Neuronal stem cell (in vitro differentiated cells): ENCODE results near the gene MAP3K15.

Experiments used
- DNase-seq: peaks from one replicate; pipeline ENCODE4 v3.0.0-alpha.2; 2013; ENCODE audit warnings: low spot score
- H2AFZ ChIP-seq: one replicate; pipeline ENCODE4 v1.6.1; 2013; ENCODE audit warnings: mild to moderate bottlenecking, low read length, inconsistent platforms
- H2AK5ac ChIP-seq: 2 replicates; pipeline ENCODE4 v1.6.1; 2013; ENCODE audit warnings: low read depth, mild to moderate bottlenecking, inconsistent platforms, low read length, moderate library complexity, mixed read lengths
- H2BK120ac ChIP-seq: 2 replicates; pipeline ENCODE4 v1.6.1; 2013; ENCODE audit warnings: low read depth, mild to moderate bottlenecking, inconsistent platforms, low read length, moderate library complexity, mixed read lengths
- H2BK12ac ChIP-seq: one replicate; pipeline ENCODE4 v1.6.1; 2013; ENCODE audit warnings: low read length, inconsistent platforms
- H2BK15ac ChIP-seq: 2 replicates; pipeline ENCODE4 v1.6.1; 2013; ENCODE audit warnings: mild to moderate bottlenecking, low read length, inconsistent platforms, mixed read lengths
- H2BK5ac ChIP-seq: one replicate; pipeline ENCODE4 v1.6.1; 2013; ENCODE audit warnings: inconsistent platforms, mild to moderate bottlenecking, low read length, moderate library complexity
- H3K14ac ChIP-seq: one replicate; pipeline ENCODE4 v1.6.1; 2013; ENCODE audit warnings: low read length, inconsistent platforms
- H3K18ac ChIP-seq: 2 replicates; pipeline ENCODE4 v1.6.1; 2013; ENCODE audit warnings: low read length, inconsistent platforms
- H3K23ac ChIP-seq: 2 replicates; pipeline ENCODE4 v1.6.1; 2013; ENCODE audit warnings: low read depth, mild to moderate bottlenecking, mixed read lengths, low read length, inconsistent platforms; ENCODE audit not compliant: poor library complexity
- H3K27ac ChIP-seq: replicated peaks from 3 replicates; pipeline ENCODE4 v1.5.1; 2013; ENCODE audit warnings: low read length, inconsistent platforms
- H3K27me3 ChIP-seq, 3 experiments: 2 replicates each; pipeline ENCODE4 v1.6.1; 2013; ENCODE audit warnings: low read length in 3 of 3, mild to moderate bottlenecking in 2 of 3, inconsistent platforms in 1 of 3, low read depth in 1 of 3, mixed read lengths in 1 of 3, moderate library complexity in 1 of 3; ENCODE audit not compliant: control insufficient read depth in 3 of 3, insufficient read depth in 3 of 3
- H3K36me3 ChIP-seq, 2 donors: replicated peaks in 1 of 2; 2 replicates each; pipeline ENCODE4 v1.6.1; 2013; ENCODE audit warnings: low read length in 2 of 2; ENCODE audit not compliant: control insufficient read depth in 2 of 2, insufficient read depth in 2 of 2
- H3K4ac ChIP-seq: 2 replicates; pipeline ENCODE4 v1.6.1; 2013; ENCODE audit warnings: inconsistent platforms, mild to moderate bottlenecking, low read length, moderate library complexity
- H3K4me1 ChIP-seq, 2 donors: 1 replicate in 1 of 2; 2 replicates in 1 of 2; pipeline ENCODE4 v1.6.1; 2013; ENCODE audit warnings: low read length in 2 of 2, low read depth in 1 of 2; ENCODE audit not compliant: control insufficient read depth in 2 of 2, insufficient read depth in 1 of 2
- H3K4me2 ChIP-seq: one replicate; pipeline ENCODE4 v1.6.1; 2013; ENCODE audit warnings: mild to moderate bottlenecking, low read length, inconsistent platforms; ENCODE audit not compliant: insufficient read depth, poor library complexity, severe bottlenecking
- H3K4me3 ChIP-seq, 2 donors: 2 replicates each; pipeline ENCODE4 v1.5.1; 2013; ENCODE audit warnings: low read length in 2 of 2, mild to moderate bottlenecking in 2 of 2, inconsistent platforms in 1 of 2, moderate library complexity in 1 of 2
- H3K79me1 ChIP-seq: one replicate; pipeline ENCODE4 v1.6.1; 2013; ENCODE audit warnings: low read depth, mild to moderate bottlenecking, inconsistent platforms, low read length, moderate library complexity
- H3K9ac ChIP-seq: one replicate; pipeline ENCODE4 v1.6.1; 2013; ENCODE audit warnings: mild to moderate bottlenecking, low read depth, low read length, inconsistent platforms; ENCODE audit not compliant: poor library complexity
- H3K9me3 ChIP-seq, 2 donors: replicated peaks in 1 of 2; 2 replicates each; pipeline versions ENCODE3 to v1.6.1; 2013; ENCODE audit warnings: low read length in 2 of 2, mild to moderate bottlenecking in 2 of 2, inconsistent platforms in 1 of 2, low read depth in 1 of 2, mixed read lengths in 1 of 2, moderate library complexity in 1 of 2; ENCODE audit not compliant: control insufficient read depth in 2 of 2, insufficient read depth in 1 of 2
- H4K8ac ChIP-seq: one replicate; pipeline ENCODE4 v1.6.1; 2013; ENCODE audit warnings: low read depth, mild to moderate bottlenecking, inconsistent platforms, low read length, moderate library complexity
- H4K91ac ChIP-seq: one replicate; pipeline ENCODE4 v1.6.1; 2013; ENCODE audit warnings: low read length, low read depth, mild to moderate bottlenecking, inconsistent platforms; ENCODE audit not compliant: poor library complexity
- WGBS, 2 donors: extraction: QIAGEN DNeasy Blood & Tissue Kit; methylation state at CpG; one replicate each; pipeline ENCODE4 v1.1.7; 2013; ENCODE audit warnings: missing lambda C conversion rate in 2 of 2, mixed read lengths in 1 of 2; ENCODE audit not compliant: insufficient read length in 2 of 2, insufficient replicate concordance in 1 of 2; ENCODE audit errors: extremely low coverage in 2 of 2; 5-methylcytosine and 5-hydroxymethylcytosine counted together

MAP3K15 gene

DNA sequence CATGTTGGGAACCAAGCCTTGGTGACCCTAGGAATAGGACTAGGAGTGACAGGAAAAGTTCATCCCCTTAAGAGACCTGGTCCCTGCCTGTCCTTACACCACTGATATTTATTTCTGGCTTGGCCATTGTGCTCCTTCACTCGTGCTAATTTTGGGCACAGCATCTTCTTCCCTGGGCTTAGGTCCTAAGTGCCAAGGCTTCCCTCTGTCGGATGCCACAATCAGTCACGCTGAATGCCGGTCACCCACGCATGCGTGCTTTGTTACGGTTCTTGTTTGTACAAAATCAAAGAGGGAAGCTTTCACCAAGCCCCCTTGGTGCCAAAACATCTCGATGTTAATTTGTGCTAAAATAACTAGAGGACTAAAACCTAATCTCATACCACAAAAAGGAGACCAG, 17.4 kb upstream of the MAP3K15 start:
- Histone ChIP-seq H3K4me3 (no peak overlapping the region), H3K4ac (no peak overlapping the region), H3K79me1 (no peaks in the 10 kb centered on the region), H4K91ac (no peak overlapping the region), H3K36me3 (no peaks in the 10 kb centered on the region), H3K9ac (no peak overlapping the region), H3K9me3 (no peaks in the 10 kb centered on the region), H2AFZ (no peak overlapping the region), H2BK5ac (no peak overlapping the region), H3K14ac (no peak overlapping the region), H4K8ac (no peak overlapping the region), H3K23ac (no peak overlapping the region), H2BK12ac (no peak overlapping the region), H3K4me1 (no peaks in the 10 kb centered on the region), H3K27ac (no peak overlapping the region), H2AK5ac (no peak overlapping the region), H3K4me2 (no peak overlapping the region), H3K27me3 (no peaks in the 10 kb centered on the region), H3K18ac (no peak overlapping the region), H2BK15ac (no peak overlapping the region), H2BK120ac (no peak overlapping the region)
- DNase-seq, result no peak
- no CpG with 5 or more reads among the region's 8 CpGs for whole genome bisulfite sequencing, 2 donors

GRCh38 chrX:19517965-19518364, 2.7 kb upstream of the MAP3K15 start:
- H3K27me3 ChIP-seq, result peaks cover 0 to 15% (median 5%) of the 10 kb centered on the region in 3 experiments
- no peak overlapping the region for H2BK12ac ChIP-seq
- H3K4ac ChIP-seq, result no peak overlapping the region
- H3K18ac ChIP-seq, result no peak overlapping the region
- DNase-seq, result no peak
- no peak overlapping the region for H2BK5ac ChIP-seq
- H3K36me3 ChIP-seq, result no peaks in the 10 kb centered on the region
- no peak overlapping the region for H3K14ac ChIP-seq
- no peaks in the 10 kb centered on the region for H3K79me1 ChIP-seq
- H3K4me2 ChIP-seq, result no peak overlapping the region
- H3K27ac ChIP-seq, result no peak overlapping the region
- H3K4me1 ChIP-seq, result no peaks in the 10 kb centered on the region
- H2AFZ ChIP-seq, result no peak overlapping the region
- no peak overlapping the region for H4K8ac ChIP-seq
- H4K91ac ChIP-seq, result no peak overlapping the region
- H3K9me3 ChIP-seq, result no peaks in the 10 kb centered on the region
- H3K4me3 ChIP-seq, result no peak overlapping the region
- H2BK15ac ChIP-seq, result no peak overlapping the region
- no peak overlapping the region for H3K9ac ChIP-seq
- H3K23ac ChIP-seq, result no peak overlapping the region
- no peak overlapping the region for H2BK120ac ChIP-seq
- H2AK5ac ChIP-seq, result no peak overlapping the region
- WGBS, 2 donors, result no CpG with 5 or more reads among the region's 4 CpGs

- H3K23ac ChIP-seq, result no peak overlapping the region
- WGBS, 2 donors, result no CpG with 5 or more reads among the region's 23 CpGs
- no peak overlapping the region for H3K4me3 ChIP-seq
Observed at GRCh38 chrX:19515615-19516105, 352 bp upstream of the MAP3K15 start.

GRCh38 chrX:19513383-19513782, 1.9 kb downstream of the MAP3K15 start:
- Histone ChIP-seq H2BK120ac (no peak overlapping the region), H3K27me3 (peaks cover 0 to 14% (median 5%) of the 10 kb centered on the region in 3 experiments), H4K8ac (no peak overlapping the region), H3K79me1 (no peaks in the 10 kb centered on the region), H3K9ac (no peak overlapping the region), H2AK5ac (no peak overlapping the region), H3K23ac (no peak overlapping the region), H4K91ac (no peak overlapping the region), H3K4ac (no peak overlapping the region), H2BK15ac (no peak overlapping the region), H3K18ac (no peak overlapping the region), H2BK12ac (no peak overlapping the region), H3K4me3 (no peak overlapping the region), H3K36me3 (no peaks in the 10 kb centered on the region), H3K4me2 (no peak overlapping the region), H3K9me3 (no peaks in the 10 kb centered on the region), H2AFZ (peak overlapping the region; percentile 29), H3K14ac (no peak overlapping the region), H3K4me1 (no peaks in the 10 kb centered on the region), H2BK5ac (no peak overlapping the region), H3K27ac (no peak overlapping the region)
- no peak for DNase-seq
- no CpG with 5 or more reads among the region's 4 CpGs for WGBS, 2 donors

More at GRCh38 chrX:19515615-19516105, 352 bp upstream of the MAP3K15 start:
- Histone ChIP-seq H2BK12ac (no peak overlapping the region), H2BK5ac (no peak overlapping the region), H4K8ac (no peak overlapping the region), H4K91ac (no peak overlapping the region), H3K14ac (no peak overlapping the region), H3K9me3 (no peaks in the 10 kb centered on the region), H3K9ac (no peak overlapping the region), H3K27me3 (peaks cover 0 to 17% (median 5%) of the 10 kb centered on the region in 3 experiments), H2AK5ac (no peak overlapping the region), H3K4me2 (no peak overlapping the region), H2AFZ (peak overlapping the region; percentile 29), H2BK15ac (no peak overlapping the region), H3K4ac (no peak overlapping the region), H3K18ac (no peak overlapping the region), H3K36me3 (no peaks in the 10 kb centered on the region), H3K4me1 (no peaks in the 10 kb centered on the region), H2BK120ac (no peak overlapping the region), H3K79me1 (no peaks in the 10 kb centered on the region), H3K27ac (no peak overlapping the region)
- DNase-seq, result no peak
